ENCODE measurements around the gene ZMYND19. TPM values are rescaled to one million over a fixed set of nuclear protein-coding genes. Genes with fewer than 3 reads are reported as not detected.
A peak's percentile ranks its signal among the peaks of the same experiment; 100 is the strongest.

ZMYND19 gene
- total and polyA plus RNA-seq, 12 donors = 5.2 to 33.5 (median 17.9) TPM

DNA sequence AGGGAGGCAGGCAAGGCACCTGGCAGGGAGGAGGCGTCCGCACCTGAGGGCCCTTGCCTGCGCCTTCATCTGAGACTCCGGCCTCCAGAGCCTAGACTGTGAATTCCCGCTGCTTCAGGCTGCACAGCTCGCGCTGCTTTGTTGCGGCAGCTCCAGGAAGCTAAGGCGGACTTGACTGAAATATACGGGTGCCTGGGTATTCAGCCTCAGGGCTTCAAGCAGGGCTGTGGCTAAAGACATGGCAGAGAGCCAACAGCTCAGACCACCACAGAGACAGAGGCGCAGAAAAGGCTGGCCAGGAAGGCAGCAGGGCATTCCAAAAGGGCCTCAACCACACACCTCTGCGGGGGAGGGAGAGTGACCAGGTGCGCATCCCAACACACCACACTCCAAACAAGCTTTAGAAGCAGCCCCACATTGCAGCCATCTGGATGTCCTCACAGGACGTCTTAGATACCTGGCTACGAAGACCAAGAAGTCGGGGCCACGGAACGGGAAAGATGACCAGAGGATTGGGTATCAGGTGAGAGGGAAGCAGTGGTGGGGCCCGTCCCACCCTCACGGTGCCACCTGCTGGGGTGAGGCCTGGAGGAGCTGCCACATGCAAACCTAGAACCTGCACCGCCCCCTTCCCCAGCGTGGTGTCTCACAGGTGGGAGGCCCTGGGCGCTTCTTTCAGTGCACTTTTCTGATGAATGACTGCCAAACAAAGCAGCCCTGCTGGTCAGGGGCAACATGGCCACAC is 9.9 kb downstream of the ZMYND19 start:
- Histone ChIP-seq H3K27me3 (no peaks in the 10 kb centered on the region), H3K4me3 (no peak overlapping the region), H3K36me3 (replicated peaks in 1 of 2) (peaks cover 0 to 33% of the 10 kb centered on the region in 2 donors), H3K9me3 (replicated peaks in 1 of 3) (no peaks in the 10 kb centered on the region), H3K27ac (no peak overlapping the region), H3K4me1 (replicated peaks in 1 of 2) (peaks cover 27 to 28% of the 10 kb centered on the region in 2 donors)
- intact Hi-C loops (cut with DNase I) = no loop called here
- TF ChIP-seq, protein P1, sequence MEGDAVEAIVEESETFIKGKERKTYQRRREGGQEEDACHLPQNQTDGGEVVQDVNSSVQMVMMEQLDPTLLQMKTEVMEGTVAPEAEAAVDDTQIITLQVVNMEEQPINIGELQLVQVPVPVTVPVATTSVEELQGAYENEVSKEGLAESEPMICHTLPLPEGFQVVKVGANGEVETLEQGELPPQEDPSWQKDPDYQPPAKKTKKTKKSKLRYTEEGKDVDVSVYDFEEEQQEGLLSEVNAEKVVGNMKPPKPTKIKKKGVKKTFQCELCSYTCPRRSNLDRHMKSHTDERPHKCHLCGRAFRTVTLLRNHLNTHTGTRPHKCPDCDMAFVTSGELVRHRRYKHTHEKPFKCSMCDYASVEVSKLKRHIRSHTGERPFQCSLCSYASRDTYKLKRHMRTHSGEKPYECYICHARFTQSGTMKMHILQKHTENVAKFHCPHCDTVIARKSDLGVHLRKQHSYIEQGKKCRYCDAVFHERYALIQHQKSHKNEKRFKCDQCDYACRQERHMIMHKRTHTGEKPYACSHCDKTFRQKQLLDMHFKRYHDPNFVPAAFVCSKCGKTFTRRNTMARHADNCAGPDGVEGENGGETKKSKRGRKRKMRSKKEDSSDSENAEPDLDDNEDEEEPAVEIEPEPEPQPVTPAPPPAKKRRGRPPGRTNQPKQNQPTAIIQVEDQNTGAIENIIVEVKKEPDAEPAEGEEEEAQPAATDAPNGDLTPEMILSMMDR (IDR thresholded peaks at IDR 0.05) = no peak
- TF ChIP-seq POLR2A (IDR thresholded peaks at IDR 0.05) = no peak
- DNase-seq = no peak
- 87 to 94% (median 92%) methylated on average over 13 to 23 of the region's 23 CpGs for WGBS, 4 donors

DNA sequence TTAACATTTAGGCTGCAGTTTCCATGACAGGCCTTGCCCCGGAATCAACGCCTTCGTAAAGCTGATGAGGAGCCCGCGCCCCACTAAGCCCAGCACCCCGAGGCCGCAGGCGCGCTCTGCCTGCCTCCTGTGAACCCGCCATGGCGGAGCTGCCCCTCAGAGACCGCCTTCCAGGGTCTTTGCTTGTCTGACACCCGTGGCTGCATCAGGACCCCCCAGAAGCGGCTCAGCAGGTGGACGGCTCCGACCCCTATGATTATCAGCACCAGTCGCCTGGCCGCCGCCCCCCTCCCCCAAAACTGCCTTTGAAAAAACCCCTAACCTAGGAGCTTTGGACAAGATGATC is 11.1 kb downstream of the ZMYND19 start:
- Histone ChIP-seq H3K27ac (peak overlapping the region in 4 of 5 donors; percentile 74 to 96 (median 85)), H3K4me3 (peak overlapping the region in 2 of 4 donors; percentile 81 to 100), H3K4me1 (replicated peaks in 1 of 2) (peaks cover 27 to 28% of the 10 kb centered on the region in 2 donors), H3K27me3 (no peaks in the 10 kb centered on the region), H3K9me3 (replicated peaks in 1 of 3) (no peaks in the 10 kb centered on the region), H3K36me3 (replicated peaks in 1 of 2) (peaks cover 0 to 39% of the 10 kb centered on the region in 2 donors)
- TF ChIP-seq, protein P1 (IDR thresholded peaks at IDR 0.05) = no peak
- TF ChIP-seq POLR2A (IDR thresholded peaks at IDR 0.05) = no peak
- intact Hi-C loops (cut with DNase I) = no loop called here
- peak in 1 of 7 donors; percentile 68 for DNase-seq
- 32 to 38% (median 35%) methylated on average over 5 to 19 of the region's 19 CpGs for WGBS, 4 donors

DNA sequence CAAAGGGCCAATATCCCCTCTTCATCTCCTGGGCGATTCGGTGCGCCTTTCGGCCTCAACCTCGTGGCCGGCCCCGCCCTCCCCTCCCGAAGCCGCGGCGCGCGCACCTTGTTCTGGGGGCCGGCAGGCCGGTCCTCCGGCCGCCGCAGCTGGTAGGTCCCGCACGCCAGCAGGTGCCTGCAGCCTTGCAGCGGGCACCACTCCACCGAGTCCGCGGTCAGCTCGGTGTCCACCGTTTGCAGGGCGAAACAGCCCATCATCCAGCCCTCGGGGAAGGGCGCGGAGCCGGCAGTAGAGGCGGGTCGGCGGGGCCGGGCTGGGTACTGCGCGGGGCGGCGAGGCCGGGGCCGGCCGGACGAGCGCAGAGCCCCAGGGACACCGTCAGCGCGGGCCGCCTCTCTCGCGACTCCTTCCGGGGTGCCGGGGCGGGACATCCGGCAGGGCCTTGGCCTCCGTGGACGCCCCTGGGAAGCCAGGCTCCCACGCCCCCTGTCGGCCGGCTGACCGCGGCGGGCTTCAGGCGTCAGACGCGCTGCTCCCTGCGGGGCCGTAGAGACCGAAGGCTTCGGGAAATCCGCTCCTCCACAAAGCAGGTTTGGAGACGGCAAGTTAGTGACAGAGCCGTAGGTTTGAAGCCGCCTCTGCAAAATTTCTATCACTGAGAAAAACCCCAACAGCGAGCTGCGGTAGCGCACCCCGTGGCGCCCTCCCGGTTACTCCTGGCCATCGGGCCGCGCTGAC is 11.6 kb downstream of the ZMYND19 start, which contains the start of gene DPH7:
DPH7 (minus strand) TSS at position 408 of the 741 bp plus-strand sequence; CDS start at position 260, 148 bp downstream.
- Histone ChIP-seq H3K36me3 (replicated peaks in 1 of 2) (peaks cover 0 to 44% of the 10 kb centered on the region in 2 donors), H3K27me3 (no peaks in the 10 kb centered on the region), H3K4me1 (replicated peaks in 1 of 2) (peaks cover 27 to 28% of the 10 kb centered on the region in 2 donors), H3K27ac (peak within 1 kb of the TSS in 4 of 5 donors; percentile 74 to 96 (median 85)), H3K4me3 (peak within 1 kb of the TSS; percentile 81 to 100 (median 92)), H3K9me3 (replicated peaks in 1 of 3) (no peaks in the 10 kb centered on the region)
- intact Hi-C loops (cut with DNase I) = no loop called here
- 0 to 7% (median 2%) methylated on average over 3 to 82 of the region's 82 CpGs for WGBS, 4 donors
- peak; percentile 93 to 97 (median 96) for DNase-seq
- TF ChIP-seq POLR2A (IDR thresholded peaks at IDR 0.05) = peak; percentile 61 to 73
- TF ChIP-seq, protein P1 (IDR thresholded peaks at IDR 0.05) = peak; percentile 60 to 96 (median 85)

DNA sequence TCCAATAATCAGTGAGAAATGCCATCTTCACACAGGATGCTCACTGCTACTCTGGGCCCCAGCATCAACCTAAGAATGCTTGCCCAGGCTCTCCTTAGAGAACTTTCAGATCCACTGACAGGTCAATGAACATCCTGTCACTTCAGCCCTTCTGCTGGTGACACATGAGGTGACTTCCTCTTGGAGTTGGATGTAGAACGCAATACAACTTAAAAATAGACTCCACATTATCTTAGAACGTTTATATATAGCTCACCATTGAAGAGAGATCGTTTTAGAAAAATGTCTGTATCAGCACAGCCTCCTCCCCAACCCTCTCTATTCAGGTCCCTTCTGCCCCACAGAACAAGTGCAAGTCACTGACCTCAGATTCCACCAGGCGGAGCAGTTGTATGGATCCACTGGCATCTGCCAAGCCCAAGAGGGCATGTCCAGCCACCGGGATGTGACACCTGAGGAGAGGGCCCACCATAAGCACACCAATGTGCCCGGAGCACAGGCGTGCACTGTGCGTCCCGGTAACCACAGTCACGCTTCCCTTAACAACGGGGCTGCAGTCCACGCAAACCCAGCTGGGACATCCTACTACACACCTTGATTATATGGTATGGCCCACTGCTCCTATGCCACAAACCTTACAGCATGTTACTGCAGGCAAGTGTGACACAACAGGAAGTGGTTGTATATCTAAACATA is 14.4 kb downstream of the ZMYND19 start:
- 65 to 83% (median 77%) methylated on average over 7 to 12 of the region's 12 CpGs for WGBS, 4 donors
- no peak for TF ChIP-seq POLR2A (IDR thresholded peaks at IDR 0.05)
- TF ChIP-seq, protein P1 (IDR thresholded peaks at IDR 0.05) = no peak
- intact Hi-C loops (cut with DNase I) = no loop called here
- Histone ChIP-seq H3K9me3 (replicated peaks in 1 of 3) (no peaks in the 10 kb centered on the region), H3K4me1 (replicated peaks in 1 of 2) (peaks cover 27 to 28% of the 10 kb centered on the region in 2 donors), H3K27ac (no peak overlapping the region), H3K4me3 (no peak overlapping the region), H3K36me3 (replicated peaks in 1 of 2) (peaks cover 0 to 46% of the 10 kb centered on the region in 2 donors), H3K27me3 (no peaks in the 10 kb centered on the region)
- no peak for DNase-seq

Data from adrenal gland (tissue), 12 donors.